ENCODE measurements around the gene CASP5.
"Not testable (repeated sequence)": the region's sequence is repeated elsewhere in the genome, so short reads cannot be mapped to it uniquely, and the experiment has no call there.

The CASP5 gene

DNA sequence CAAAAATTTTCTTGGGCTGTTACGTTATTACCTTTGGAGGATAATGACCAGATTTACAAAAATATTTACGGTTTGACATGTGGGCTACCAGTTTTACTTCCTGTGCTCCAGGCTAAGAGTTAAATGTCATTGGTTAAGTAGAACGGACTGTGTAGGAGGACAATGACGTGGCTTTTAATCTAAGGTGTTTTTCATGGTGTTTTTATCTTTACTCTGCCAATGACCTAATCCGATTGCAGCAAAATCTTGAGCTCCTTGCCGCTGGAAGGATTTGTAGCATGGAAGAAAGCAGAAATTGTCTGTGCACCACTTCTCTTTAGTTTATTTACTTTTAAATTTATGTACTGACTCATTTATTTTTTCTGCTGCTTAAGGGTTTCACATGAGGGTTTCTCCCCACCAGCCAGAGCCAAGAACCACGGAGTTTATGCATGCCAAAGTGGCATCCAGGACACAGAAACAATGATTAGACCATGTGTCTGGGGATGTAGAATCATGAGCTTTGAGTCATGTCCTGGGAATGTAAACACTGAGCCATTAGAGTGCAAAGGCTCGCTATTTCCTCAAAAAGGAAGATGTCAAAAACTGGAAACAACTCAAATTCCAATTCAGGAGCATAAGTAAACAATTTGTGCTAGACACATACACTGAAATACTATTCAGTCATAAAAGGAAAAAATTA lies 24.1 kb upstream of the CASP5 start:
- no peak for DNase-seq
- Histone ChIP-seq H3K9me3 (no peaks in the 10 kb centered on the region), H3K27ac (no peak overlapping the region), H3K4me1 (peaks cover 0 to 9% (median 4%) of the 10 kb centered on the region in 4 donors), H3K36me3 (no peaks in the 10 kb centered on the region), H3K27me3 (no peaks in the 10 kb centered on the region), H3K4me3 (no peak overlapping the region)
- intact Hi-C loops (cut with DNase I; ENCODE audit: low total_unique reads), result no loop called here
- TF ChIP-seq, protein P1, sequence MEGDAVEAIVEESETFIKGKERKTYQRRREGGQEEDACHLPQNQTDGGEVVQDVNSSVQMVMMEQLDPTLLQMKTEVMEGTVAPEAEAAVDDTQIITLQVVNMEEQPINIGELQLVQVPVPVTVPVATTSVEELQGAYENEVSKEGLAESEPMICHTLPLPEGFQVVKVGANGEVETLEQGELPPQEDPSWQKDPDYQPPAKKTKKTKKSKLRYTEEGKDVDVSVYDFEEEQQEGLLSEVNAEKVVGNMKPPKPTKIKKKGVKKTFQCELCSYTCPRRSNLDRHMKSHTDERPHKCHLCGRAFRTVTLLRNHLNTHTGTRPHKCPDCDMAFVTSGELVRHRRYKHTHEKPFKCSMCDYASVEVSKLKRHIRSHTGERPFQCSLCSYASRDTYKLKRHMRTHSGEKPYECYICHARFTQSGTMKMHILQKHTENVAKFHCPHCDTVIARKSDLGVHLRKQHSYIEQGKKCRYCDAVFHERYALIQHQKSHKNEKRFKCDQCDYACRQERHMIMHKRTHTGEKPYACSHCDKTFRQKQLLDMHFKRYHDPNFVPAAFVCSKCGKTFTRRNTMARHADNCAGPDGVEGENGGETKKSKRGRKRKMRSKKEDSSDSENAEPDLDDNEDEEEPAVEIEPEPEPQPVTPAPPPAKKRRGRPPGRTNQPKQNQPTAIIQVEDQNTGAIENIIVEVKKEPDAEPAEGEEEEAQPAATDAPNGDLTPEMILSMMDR (IDR thresholded peaks at IDR 0.05), result no peak

GRCh38 chr11:105045676-105046296 lies 22.8 kb upstream of the CASP5 start:
- Histone ChIP-seq H3K4me3 (peak overlapping the region in 1 of 2 donors; percentile 31), H3K4me1 (peaks cover 0 to 9% (median 4%) of the 10 kb centered on the region in 4 donors), H3K9me3 (no peaks in the 10 kb centered on the region), H3K27ac (no peak overlapping the region), H3K36me3 (no peaks in the 10 kb centered on the region), H3K27me3 (no peaks in the 10 kb centered on the region)
- intact Hi-C loops (cut with DNase I; ENCODE audit: low total_unique reads), result no loop called here
- DNase-seq, result no peak
- TF ChIP-seq, protein P1 (IDR thresholded peaks at IDR 0.05), result no peak

GRCh38 chr11:105044557-105045524 lies 21.9 kb upstream of the CASP5 start, which contains the start of gene CARD16:
Gene CARD16 (minus strand): TSS chr11:105045335. CDS start chr11:105045297, 38 bp downstream.
- intact Hi-C loops (cut with DNase I; ENCODE audit: low total_unique reads); H3K27me3 ChIP-seq; H3K27ac ChIP-seq; H3K36me3 ChIP-seq; H3K4me1 ChIP-seq; H3K9me3 ChIP-seq: not testable (repeated sequence)
- peak in 1 of 2 donors; percentile 49 for DNase-seq
- peak within 1 kb of the TSS; percentile 14 to 31 for H3K4me3 ChIP-seq

DNA sequence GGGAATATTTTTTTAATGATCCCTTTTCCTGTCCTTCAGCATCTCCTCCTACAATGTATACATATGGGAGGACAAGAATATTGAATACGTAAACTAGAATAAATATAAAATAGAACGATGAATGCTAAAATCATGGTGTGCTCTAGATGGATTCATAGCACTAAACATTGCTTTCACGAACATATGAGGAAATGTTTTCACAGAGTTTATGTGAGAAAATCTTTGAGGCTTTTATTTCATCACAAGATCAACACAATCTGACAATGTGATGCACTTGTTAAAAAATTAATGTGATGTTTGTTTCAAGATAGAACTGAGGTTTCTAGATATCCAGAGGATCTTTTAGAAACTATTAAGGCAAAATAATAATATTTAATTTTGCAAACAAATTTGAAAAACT lies 19.2 kb upstream of the CASP5 start:
- H3K27me3 ChIP-seq, result no peaks in the 10 kb centered on the region
- H3K4me3 ChIP-seq, result no peak overlapping the region
- no peak for DNase-seq
- H3K9me3 ChIP-seq, result no peaks in the 10 kb centered on the region
- TF ChIP-seq, protein P1 (IDR thresholded peaks at IDR 0.05), result no peak
- peaks cover 0 to 8% (median 4%) of the 10 kb centered on the region in 4 donors for H3K4me1 ChIP-seq
- no peak overlapping the region for H3K27ac ChIP-seq
- intact Hi-C loops (cut with DNase I; ENCODE audit: low total_unique reads), result no loop called here
- H3K36me3 ChIP-seq, result no peaks in the 10 kb centered on the region

- TF ChIP-seq, protein P1 (IDR thresholded peaks at IDR 0.05), result no peak
- Histone ChIP-seq H3K27me3 (no peaks in the 10 kb centered on the region), H3K9me3 (no peaks in the 10 kb centered on the region), H3K4me1 (no peaks in the 10 kb centered on the region), H3K27ac (no peak overlapping the region), H3K36me3 (no peaks in the 10 kb centered on the region), H3K4me3 (no peak overlapping the region)
- intact Hi-C loops (cut with DNase I; ENCODE audit: low total_unique reads), result no loop called here
- DNase-seq, result no peak
These were observed 17.7 kb upstream of the CASP5 start for GRCh38 chr11:105040703-105041102.
